WI38 (cell line): ENCODE data around the gene PEMT.

ENCODE experiments used
- H3K4me3 ChIP-seq: 2 replicates; pipeline ENCODE4 v1.5.1; 2011; ENCODE audit warnings: low read depth, mild to moderate bottlenecking, control low read depth, low read length
- TF ChIP-seq, protein P1 (sequence below): IDR thresholded peaks from 2 replicates; pipeline ENCODE4 v1.5.1; 2012; ENCODE audit warnings: low read depth, mild to moderate bottlenecking, control low read depth, low read length

The PEMT gene

DNA sequence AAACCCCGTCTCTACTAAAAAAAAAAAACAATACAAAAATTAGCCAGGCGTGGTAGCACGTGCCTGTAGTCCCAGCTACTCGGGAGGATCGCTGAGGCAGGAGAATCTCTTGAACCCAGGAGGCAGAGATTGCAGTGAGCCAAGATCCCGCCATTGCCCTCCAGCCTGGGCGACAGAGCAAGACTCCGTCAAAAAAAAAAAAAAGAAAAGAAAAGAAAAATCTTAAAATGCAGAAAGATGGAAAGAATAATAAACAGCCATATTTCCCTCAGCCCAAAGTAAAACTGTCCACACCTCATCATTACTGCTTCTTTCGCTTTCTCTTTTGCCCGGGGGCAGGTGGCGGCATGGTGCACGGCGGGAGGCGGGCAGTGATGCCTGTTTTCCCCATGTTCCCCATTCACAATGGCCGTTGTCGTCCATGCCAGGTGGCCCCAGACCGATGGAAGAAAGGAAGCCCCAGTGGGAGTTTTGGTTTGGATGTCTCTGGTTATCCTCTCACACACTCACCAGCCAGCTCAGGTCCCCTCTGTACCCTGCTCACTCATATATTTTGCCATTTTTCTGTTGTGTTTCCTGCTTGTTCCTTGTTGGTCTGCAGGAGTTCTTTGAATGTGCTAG lies 37.0 kb upstream of the PEMT start:
- TF ChIP-seq, protein P1, sequence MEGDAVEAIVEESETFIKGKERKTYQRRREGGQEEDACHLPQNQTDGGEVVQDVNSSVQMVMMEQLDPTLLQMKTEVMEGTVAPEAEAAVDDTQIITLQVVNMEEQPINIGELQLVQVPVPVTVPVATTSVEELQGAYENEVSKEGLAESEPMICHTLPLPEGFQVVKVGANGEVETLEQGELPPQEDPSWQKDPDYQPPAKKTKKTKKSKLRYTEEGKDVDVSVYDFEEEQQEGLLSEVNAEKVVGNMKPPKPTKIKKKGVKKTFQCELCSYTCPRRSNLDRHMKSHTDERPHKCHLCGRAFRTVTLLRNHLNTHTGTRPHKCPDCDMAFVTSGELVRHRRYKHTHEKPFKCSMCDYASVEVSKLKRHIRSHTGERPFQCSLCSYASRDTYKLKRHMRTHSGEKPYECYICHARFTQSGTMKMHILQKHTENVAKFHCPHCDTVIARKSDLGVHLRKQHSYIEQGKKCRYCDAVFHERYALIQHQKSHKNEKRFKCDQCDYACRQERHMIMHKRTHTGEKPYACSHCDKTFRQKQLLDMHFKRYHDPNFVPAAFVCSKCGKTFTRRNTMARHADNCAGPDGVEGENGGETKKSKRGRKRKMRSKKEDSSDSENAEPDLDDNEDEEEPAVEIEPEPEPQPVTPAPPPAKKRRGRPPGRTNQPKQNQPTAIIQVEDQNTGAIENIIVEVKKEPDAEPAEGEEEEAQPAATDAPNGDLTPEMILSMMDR = no peak
- H3K4me3 ChIP-seq = no peak overlapping the region

DNA sequence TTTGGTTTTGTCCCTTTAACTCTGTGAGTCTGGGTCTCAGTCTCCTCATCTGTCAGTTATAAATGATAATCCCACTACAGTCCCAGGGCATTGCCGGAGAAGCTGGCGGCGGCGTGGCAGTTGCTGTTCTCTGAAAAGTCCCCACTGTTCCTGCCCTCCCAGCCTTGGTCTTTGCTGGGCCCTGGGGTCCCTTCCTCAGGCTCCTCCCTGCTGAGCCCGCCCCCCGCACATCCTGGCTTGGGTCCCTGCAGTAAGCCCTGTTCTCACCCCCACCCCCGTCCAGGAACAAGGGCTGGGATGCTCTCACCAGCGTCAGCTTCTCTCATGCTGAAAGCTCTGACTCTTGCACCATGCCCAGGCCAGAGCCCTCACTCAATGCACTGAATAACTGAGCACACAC lies 35.3 kb upstream of the PEMT start:
- no peak overlapping the region for H3K4me3 ChIP-seq
- TF ChIP-seq, protein P1 = no peak

DNA sequence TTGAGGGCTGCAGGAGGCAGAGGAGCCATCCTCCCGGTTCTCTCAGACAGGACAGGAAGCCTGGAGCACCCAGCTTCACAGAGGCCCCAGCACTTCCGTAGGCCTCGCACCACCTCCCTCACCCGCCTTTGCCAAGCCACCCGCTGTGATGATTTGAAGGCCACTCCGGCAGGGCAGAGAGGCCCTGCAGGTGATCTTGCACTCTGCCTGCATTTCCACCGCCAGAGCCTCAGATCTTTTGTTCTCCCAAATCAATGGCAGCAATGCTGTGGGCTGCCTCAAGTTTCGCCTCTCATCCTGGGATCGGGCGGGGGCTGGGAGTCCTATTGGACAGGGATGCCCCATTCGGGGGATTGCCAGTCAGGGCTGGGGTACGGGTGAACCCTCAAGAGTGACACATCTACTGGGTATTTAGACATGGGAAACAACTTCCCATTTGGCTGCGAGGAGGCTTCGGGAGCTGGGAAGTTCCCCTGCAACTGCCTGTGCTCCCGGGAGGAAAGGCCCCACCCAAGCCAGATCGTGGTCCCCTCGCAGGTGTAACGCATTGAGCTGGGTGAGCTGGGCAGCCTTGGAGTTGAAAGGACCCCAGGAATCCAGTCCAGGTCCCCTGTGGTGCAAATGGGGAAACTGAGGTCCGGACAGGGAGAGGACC lies 34.8 kb upstream of the PEMT start:
- TF ChIP-seq, protein P1 = no peak

DNA sequence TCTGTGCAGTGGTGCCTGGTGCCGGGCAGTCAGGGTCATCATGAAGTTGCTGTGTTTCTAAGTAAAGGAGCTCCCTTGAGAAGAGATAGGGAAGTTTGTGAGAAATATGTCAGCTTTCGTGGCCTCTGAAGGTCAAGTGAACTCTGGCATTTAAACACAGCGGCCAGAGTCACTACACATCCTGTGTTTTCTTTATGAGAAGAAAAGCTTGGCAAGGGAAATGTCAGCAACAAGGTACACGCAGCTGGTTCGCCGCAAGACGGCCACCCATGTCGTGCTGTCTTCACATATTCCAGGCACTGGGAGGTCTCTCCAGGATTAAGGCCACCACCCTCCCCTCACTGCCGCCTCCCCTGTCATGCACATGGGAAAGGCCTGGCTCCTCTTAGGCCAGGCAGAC lies 33.2 kb upstream of the PEMT start:
- TF ChIP-seq, protein P1 = no peak
- no peak overlapping the region for H3K4me3 ChIP-seq

More for the DNA sequence above, 34.8 kb upstream of the PEMT start:
- no peak overlapping the region for H3K4me3 ChIP-seq

DNA sequence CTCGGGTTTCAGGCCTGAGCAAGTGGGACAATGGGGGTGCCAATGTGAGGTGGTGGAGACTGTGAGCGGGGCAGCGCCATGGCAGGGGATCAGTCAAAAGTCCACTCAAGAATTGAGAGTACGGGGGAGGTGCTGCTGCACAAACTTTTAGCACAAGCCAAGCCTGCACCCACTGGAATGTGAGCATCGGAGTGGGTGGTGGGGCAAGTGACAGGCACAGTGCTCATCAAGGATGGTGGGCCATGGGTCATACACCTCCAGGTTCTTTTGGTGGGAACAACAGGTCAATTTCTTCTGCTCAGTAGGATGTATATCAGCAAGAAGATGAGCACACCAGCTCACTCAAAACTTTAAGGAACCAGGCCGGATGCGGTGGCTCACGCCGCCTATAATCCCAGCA lies 32.4 kb upstream of the PEMT start:
- TF ChIP-seq, protein P1 = no peak
- no peak overlapping the region for H3K4me3 ChIP-seq

DNA sequence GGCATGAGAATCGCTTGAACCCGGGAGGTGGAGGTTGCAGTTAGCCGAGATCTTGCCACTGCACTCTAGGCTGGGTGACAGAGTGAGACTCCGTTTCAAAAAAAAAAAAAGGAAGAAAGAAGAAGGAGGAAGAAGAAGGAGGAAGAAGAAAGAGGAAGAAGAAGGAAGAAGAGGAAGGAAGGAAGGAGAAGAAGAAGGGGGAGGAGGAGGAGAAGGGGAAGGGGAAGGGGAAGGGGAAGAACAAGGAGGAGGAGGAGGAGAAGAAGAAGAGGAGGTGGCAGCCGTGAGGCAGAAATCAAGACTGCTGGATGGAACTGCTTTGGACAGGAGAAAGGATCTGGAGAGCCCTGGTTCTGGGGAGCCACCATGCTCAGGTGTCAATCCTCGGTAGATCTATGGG lies 29.7 kb upstream of the PEMT start:
- H3K4me3 ChIP-seq = no peak overlapping the region
- TF ChIP-seq, protein P1 = no peak

DNA sequence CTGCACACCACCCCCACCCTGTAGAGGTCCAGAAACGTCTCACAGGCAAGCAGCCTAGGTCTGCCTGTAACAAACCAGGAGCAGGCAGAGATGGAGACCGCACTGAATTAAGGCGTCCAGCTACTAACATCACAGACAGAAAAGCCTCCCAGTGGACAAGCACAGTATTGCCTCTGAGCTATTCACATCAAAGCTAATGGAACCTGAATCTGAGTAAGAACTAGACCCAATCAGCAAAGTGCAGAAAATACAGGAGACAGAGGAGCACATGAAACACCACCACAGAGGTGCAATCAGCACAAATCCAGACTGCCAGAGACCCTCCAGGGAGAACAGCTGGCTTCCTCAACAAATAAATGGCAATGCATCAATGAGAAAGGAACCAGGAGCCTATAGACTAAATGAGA lies 22.2 kb upstream of the PEMT start:
- no peak overlapping the region for H3K4me3 ChIP-seq
- TF ChIP-seq, protein P1 = peak; percentile 84
